B cell (primary cell): Measurements from ENCODE around the gene HGS. TPM values are rescaled to one million over a fixed set of nuclear protein-coding genes. Genes with fewer than 3 reads are reported as not detected.

ENCODE experiments used
- ATAC-seq: fragments of 200-7000 bp; cut with Tn5 transposase; one replicate; pipeline ENCODE4 v1.10.0; 2021; ENCODE audit warnings: low read depth, mild to moderate bottlenecking, moderate number of reproducible peaks, moderate library complexity
- CTCF ChIA-PET: fragments of 350-600 bp; sonication (Branson Sonifier 250); formaldehyde crosslinking; loops from one replicate; lab custom pipeline; 2021; ENCODE audit warnings: antibody characterized with exemption, inconsistent platforms; lab: Charles Lee
- POLR2A ChIA-PET: fragments of 350-600 bp; sonication (Branson Sonifier 250); formaldehyde crosslinking; loops from one replicate; lab custom pipeline; 2021; ENCODE audit warnings: antibody characterized with exemption; lab: Charles Lee
- DNase-seq: peaks from one replicate; pipeline ENCODE4 v3.0.0; 2013
- H2AFZ ChIP-seq: 2 replicates; pipeline ENCODE4 v1.6.1; 2012; ENCODE audit warnings: mild to moderate bottlenecking, low read depth, low read length; ENCODE audit not compliant: insufficient read depth, poor library complexity, severe bottlenecking
- H3K27ac ChIP-seq, 2 donors: 1 replicate in 1 of 2; 2 replicates in 1 of 2; pipeline ENCODE4 v1.5.1; 2012 to 2013; ENCODE audit warnings: low read length in 2 of 2, mild to moderate bottlenecking in 2 of 2, moderate library complexity in 1 of 2
- H3K27me3 ChIP-seq, 4 experiments: fragments of 200-600 bp in 1 of 4; sonication (generic) in 1 of 4; replicated peaks in 1 of 4; 1 replicate in 2 of 4; 2 replicates in 2 of 4; pipeline versions ENCODE4 v1.6.1 to v1.7.0; 2013 to 2016; ENCODE audit warnings: low read length in 3 of 4, mild to moderate bottlenecking in 2 of 4, mixed read lengths in 1 of 4, moderate library complexity in 1 of 4; ENCODE audit not compliant: insufficient read depth in 4 of 4, control insufficient read depth in 3 of 4; ENCODE audit errors: control extremely low read depth in 1 of 4
- H3K36me3 ChIP-seq, 2 experiments: replicated peaks in 1 of 2; 1 replicate in 1 of 2; 2 replicates in 1 of 2; pipeline versions ENCODE4 v1.6.1 to v1.7.1; 2013; ENCODE audit warnings: low read length in 1 of 2; ENCODE audit not compliant: insufficient read depth in 2 of 2, control insufficient read depth in 1 of 2; ENCODE audit errors: control extremely low read depth in 1 of 2, extremely low read depth in 1 of 2
- H3K4me1 ChIP-seq, 2 donors: fragments of 200-600 bp in 1 of 2; sonication (generic) in 1 of 2; 1 replicate in 1 of 2; 2 replicates in 1 of 2; pipeline versions ENCODE4 v1.5.1 to v1.6.1; 2013 to 2017; ENCODE audit warnings: low read length in 2 of 2; ENCODE audit not compliant: control insufficient read depth in 2 of 2, insufficient read depth in 2 of 2
- H3K4me2 ChIP-seq: replicated peaks from 2 replicates; pipeline ENCODE3; 2012; ENCODE audit warnings: mild to moderate bottlenecking, low read depth, low read length; ENCODE audit not compliant: poor library complexity, severe bottlenecking
- H3K4me3 ChIP-seq, 5 experiments: fragments of 200-600 bp in 1 of 5; sonication (generic) in 1 of 5; 1 replicate in 3 of 5; 2 replicates in 2 of 5; pipeline versions ENCODE4 v1.5.1 to v1.7.0; 2011 to 2016; ENCODE audit warnings: low read length in 4 of 5, mild to moderate bottlenecking in 4 of 5, low read depth in 2 of 5, control low read depth in 1 of 5, moderate library complexity in 1 of 5; ENCODE audit not compliant: insufficient read depth in 1 of 5; ENCODE audit errors: control extremely low read depth in 1 of 5, extremely low read depth in 1 of 5
- H3K79me2 ChIP-seq: fragments of 200-600 bp; sonication (generic); one replicate; pipeline ENCODE4 v1.6.0; 2016; ENCODE audit warnings: low read length; ENCODE audit not compliant: control insufficient read depth, insufficient read depth
- H3K9ac ChIP-seq: fragments of 200-600 bp; sonication (generic); 2 replicates; pipeline ENCODE4 v1.6.1; 2017; ENCODE audit warnings: mild to moderate bottlenecking, low read length, moderate library complexity
- H3K9me3 ChIP-seq, 3 donors: one replicate each; pipeline versions ENCODE4 v1.6.1 to v1.7.1; 2013; ENCODE audit warnings: low read length in 2 of 3; ENCODE audit not compliant: control insufficient read depth in 2 of 3, insufficient read depth in 1 of 3; ENCODE audit errors: control extremely low read depth in 1 of 3
- H4K20me1 ChIP-seq: 2 replicates; pipeline ENCODE4 v1.6.0; 2012; ENCODE audit warnings: mild to moderate bottlenecking, low read length; ENCODE audit not compliant: insufficient read depth, control insufficient read depth, poor library complexity, severe bottlenecking
- H3K27ac Mint-ChIP-seq: one replicate; pipeline ENCODE4 v1.8.0; 2021; ENCODE audit warnings: mixed read lengths
- H3K27me3 Mint-ChIP-seq: one replicate; pipeline ENCODE4 v1.8.0; 2021; ENCODE audit warnings: mixed read lengths
- H3K4me1 Mint-ChIP-seq: one replicate; pipeline ENCODE4 v1.8.0; 2021; ENCODE audit warnings: mixed read lengths
- H3K4me3 Mint-ChIP-seq: one replicate; pipeline ENCODE4 v1.8.0; 2021; ENCODE audit warnings: mixed read lengths
- H3K9me3 Mint-ChIP-seq: one replicate; pipeline ENCODE4 v1.8.0; 2022; ENCODE audit warnings: mixed read lengths; ENCODE audit not compliant: insufficient read depth
- EZH2 ChIP-seq: IDR thresholded peaks from 2 replicates; pipeline ENCODE4 v1.6.1; 2012; ENCODE audit warnings: borderline replicate concordance, low read depth, mild to moderate bottlenecking, moderate library complexity, low read length; ENCODE audit not compliant: insufficient read depth, poor library complexity, severe bottlenecking
- WGBS: methylation state at CpG from one replicate; pipeline ENCODE4 v1.1.5; 2013; ENCODE audit warnings: missing lambda C conversion rate; ENCODE audit not compliant: insufficient coverage; 5-methylcytosine and 5-hydroxymethylcytosine counted together
- intact Hi-C: fragments of 100-400 bp; cut with micrococcal nuclease; formaldehyde crosslinking; loops from one replicate; pipeline ENCODE4 v1.10.0; 2022
- polyA plus RNA-seq: library from polyadenylated mRNA; depleted of rRNA; stranded (reverse); fragments of >200 nt; gene quantifications from 2 replicates; pipeline ENCODE4 v1.2.3, GENCODE V29; 2012
- total RNA-seq, 2 donors: library from RNA; stranded (reverse); fragments of 120-200 nt in 1 of 2; gene quantifications; 1 replicate in 1 of 2; 2 replicates in 1 of 2; pipeline versions ENCODE4 v1.2.3 to v1.2.4, GENCODE V29; 2013 to 2022
- TF ChIP-seq, protein P1 (sequence below): fragments of 200-600 bp; IDR thresholded peaks from one replicate; pipeline ENCODE4 v1.8.0; 2022; ENCODE audit warnings: antibody characterized with exemption, mild to moderate bottlenecking

Gene HGS
- total and polyA plus RNA-seq, 2 donors (not counting 1 experiment from before 2014, with no cell fraction given) = 184 to 220 TPM

DNA sequence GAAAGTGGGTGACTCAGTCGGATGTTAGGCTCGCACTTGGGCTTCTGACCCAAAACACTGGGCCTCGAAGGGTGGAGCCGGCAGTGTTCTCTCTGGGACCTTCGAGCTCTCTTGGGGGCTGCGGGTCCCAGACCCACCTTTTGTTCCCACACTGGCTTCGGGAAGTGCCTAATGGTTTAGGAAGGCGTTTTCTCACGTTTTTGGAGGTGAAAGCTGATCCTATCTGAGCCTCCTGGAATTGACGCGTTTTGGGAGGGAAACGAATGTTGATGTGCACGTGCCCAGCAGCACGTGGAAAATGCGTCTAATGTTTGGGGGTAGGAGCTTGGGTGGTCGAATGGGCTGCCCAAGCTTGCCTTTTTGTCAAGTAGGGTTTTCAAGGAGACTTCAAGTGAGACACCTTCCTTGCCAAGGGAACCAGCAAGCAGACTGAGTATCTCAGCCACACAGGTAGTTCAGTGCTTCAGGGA, 666 bp downstream of the HGS start:
- Histone ChIP-seq H3K4me3 (peak overlapping the region; percentile 58 to 94 (median 93)), H3K4me2 (peak overlapping the region; percentile 90), H3K27me3 (no peaks in the 10 kb centered on the region), H2AFZ (peak overlapping the region; percentile 88), H3K9me3 (no peaks in the 10 kb centered on the region), H3K9ac (peak overlapping the region; percentile 92), H3K36me3 (peaks cover 0 to 35% of the 10 kb centered on the region in 2 experiments), H4K20me1 (peaks cover 54% of the 10 kb centered on the region), H3K79me2 (peaks cover 84% of the 10 kb centered on the region), H3K27ac (peak overlapping the region in 1 of 2 donors; percentile 83), H3K4me1 (peaks cover 22 to 25% of the 10 kb centered on the region in 2 donors)
- ChIA-PET CTCF (interaction anchor here (1.0 to 1.2 kb wide), 2 partner anchors 10 to 18 kb away, joined by 3 to 5 read pairs; partner anchors contain the start of genes CCDC137 and OXLD1), POLR2A (interaction anchor here (0.6 to 2.1 kb wide), 3 partner anchors 18 to 288 kb away, joined by 3 to 10 read pairs (median 6); partner anchors contain the start of genes ALYREF and MRPL12)
- Mint-ChIP-seq H3K27ac (peak overlapping the region; percentile 32), H3K4me1 (peaks cover 33% of the 10 kb centered on the region), H3K4me3 (peak overlapping the region; percentile 91), H3K9me3 (no peaks in the 10 kb centered on the region), H3K27me3 (no peaks in the 10 kb centered on the region)
- WGBS = 7% methylated on average over 16 of the region's 16 CpGs
- TF ChIP-seq EZH2 = no peak
- TF ChIP-seq, protein P1, sequence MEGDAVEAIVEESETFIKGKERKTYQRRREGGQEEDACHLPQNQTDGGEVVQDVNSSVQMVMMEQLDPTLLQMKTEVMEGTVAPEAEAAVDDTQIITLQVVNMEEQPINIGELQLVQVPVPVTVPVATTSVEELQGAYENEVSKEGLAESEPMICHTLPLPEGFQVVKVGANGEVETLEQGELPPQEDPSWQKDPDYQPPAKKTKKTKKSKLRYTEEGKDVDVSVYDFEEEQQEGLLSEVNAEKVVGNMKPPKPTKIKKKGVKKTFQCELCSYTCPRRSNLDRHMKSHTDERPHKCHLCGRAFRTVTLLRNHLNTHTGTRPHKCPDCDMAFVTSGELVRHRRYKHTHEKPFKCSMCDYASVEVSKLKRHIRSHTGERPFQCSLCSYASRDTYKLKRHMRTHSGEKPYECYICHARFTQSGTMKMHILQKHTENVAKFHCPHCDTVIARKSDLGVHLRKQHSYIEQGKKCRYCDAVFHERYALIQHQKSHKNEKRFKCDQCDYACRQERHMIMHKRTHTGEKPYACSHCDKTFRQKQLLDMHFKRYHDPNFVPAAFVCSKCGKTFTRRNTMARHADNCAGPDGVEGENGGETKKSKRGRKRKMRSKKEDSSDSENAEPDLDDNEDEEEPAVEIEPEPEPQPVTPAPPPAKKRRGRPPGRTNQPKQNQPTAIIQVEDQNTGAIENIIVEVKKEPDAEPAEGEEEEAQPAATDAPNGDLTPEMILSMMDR = no peak
- ATAC-seq (no peak), DNase-seq (no peak)
- intact Hi-C loops = no loop called here

DNA sequence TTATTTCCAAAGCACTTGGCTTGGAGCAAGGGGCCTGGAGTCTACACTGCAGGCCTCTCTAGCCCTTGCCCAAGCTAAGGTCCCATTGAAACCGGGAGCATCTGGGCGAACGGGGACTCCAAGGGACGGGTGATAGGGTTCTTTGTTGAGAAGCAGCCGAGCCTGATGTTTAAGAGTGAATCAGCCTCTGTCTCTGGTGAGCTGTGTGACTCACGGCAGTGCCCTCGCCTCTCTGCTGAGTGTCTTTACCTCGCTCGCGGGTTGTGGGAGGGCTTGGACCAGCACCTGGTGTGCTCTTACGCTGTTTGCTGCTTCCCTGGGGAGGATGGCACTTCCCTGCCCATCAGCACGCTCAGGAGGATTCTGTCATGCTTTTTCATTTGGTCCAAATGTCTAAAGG, 1.3 kb downstream of the HGS start:
- Histone ChIP-seq H3K4me1 (peaks cover 22 to 25% of the 10 kb centered on the region in 2 donors), H4K20me1 (peaks cover 60% of the 10 kb centered on the region), H3K4me3 (peak overlapping the region in 4 of 5 experiments; percentile 58 to 94 (median 88)), H3K79me2 (peaks cover 88% of the 10 kb centered on the region), H3K27me3 (no peaks in the 10 kb centered on the region), H3K4me2 (peak overlapping the region; percentile 90), H3K27ac (peak overlapping the region in 1 of 2 donors; percentile 83), H3K36me3 (peaks cover 0 to 40% of the 10 kb centered on the region in 2 experiments), H3K9ac (peak overlapping the region; percentile 92), H2AFZ (no peak overlapping the region), H3K9me3 (no peaks in the 10 kb centered on the region)
- H3K27me3 Mint-ChIP-seq = no peaks in the 10 kb centered on the region
- ChIA-PET CTCF (no interaction called here), POLR2A (interaction anchor here (1.0 kb wide), 1 partner anchor 18 kb away, joined by 3 read pairs; the partner anchor contains the start of gene MRPL12)
- WGBS = 81% methylated on average over 12 of the region's 12 CpGs
- ATAC-seq (no peak), DNase-seq (no peak)
- TF ChIP-seq EZH2 = no peak
- TF ChIP-seq, protein P1 = no peak
- peaks cover 33% of the 10 kb centered on the region for H3K4me1 Mint-ChIP-seq
- no peak overlapping the region for H3K27ac Mint-ChIP-seq
- H3K9me3 Mint-ChIP-seq = no peaks in the 10 kb centered on the region
- peak overlapping the region; percentile 91 for H3K4me3 Mint-ChIP-seq
- intact Hi-C loops = no loop called here
